Mesothelial cell of epicardium (in vitro differentiated cells): ENCODE data around the gene DNAJC25. TPM values are rescaled to one million over a fixed set of nuclear protein-coding genes. Genes with fewer than 3 reads are reported as not detected.

Experiments
- DNase-seq, 2 experiments: peaks; one replicate each; pipeline ENCODE4 v3.0.0; 2021; ENCODE audit warnings: low spot score in 2 of 2; ENCODE audit not compliant: unreplicated experiment in 2 of 2
- H3K27ac Mint-ChIP-seq: 2 replicates; pipeline ENCODE4 v1.8.0; 2021; ENCODE audit warnings: mixed read lengths
- H3K27me3 Mint-ChIP-seq: 2 replicates; pipeline ENCODE4 v1.8.0; 2021; ENCODE audit warnings: low read depth, mixed read lengths
- H3K36me3 Mint-ChIP-seq: 2 replicates; pipeline ENCODE4 v1.8.0; 2021; ENCODE audit warnings: mixed read lengths
- H3K4me1 Mint-ChIP-seq: 2 replicates; pipeline ENCODE4 v1.8.0; 2021; ENCODE audit warnings: mixed read lengths
- H3K4me3 Mint-ChIP-seq: 2 replicates; pipeline ENCODE4 v1.8.0; 2021; ENCODE audit warnings: mild to moderate bottlenecking, moderate library complexity, mixed read lengths
- H3K9me3 Mint-ChIP-seq: 2 replicates; pipeline ENCODE4 v1.8.0; 2021; ENCODE audit warnings: mixed read lengths
- total RNA-seq: library from RNA; stranded (reverse); gene quantifications from 3 replicates; pipeline ENCODE4 v1.2.1, GENCODE V29; 2021
- TF ChIP-seq, protein P1 (sequence below): fragments of 200-600 bp; sonication (generic); IDR thresholded peaks from one replicate; pipeline ENCODE4 v1.5.0; 2021; ENCODE audit warnings: antibody characterized with exemption; ENCODE audit not compliant: unreplicated experiment

Gene DNAJC25
- total RNA-seq, 1 donor from 2014 or later = 9.9 TPM

GRCh38 chr9:111604054-111604615 is 27.0 kb upstream of the DNAJC25 start:
- Mint-ChIP-seq H3K4me3 (no peak overlapping the region), H3K27ac (no peak overlapping the region), H3K4me1 (peaks cover 3% of the 10 kb centered on the region), H3K27me3 (peaks cover 2% of the 10 kb centered on the region), H3K36me3 (no peaks in the 10 kb centered on the region), H3K9me3 (no peaks in the 10 kb centered on the region)
- TF ChIP-seq, protein P1, sequence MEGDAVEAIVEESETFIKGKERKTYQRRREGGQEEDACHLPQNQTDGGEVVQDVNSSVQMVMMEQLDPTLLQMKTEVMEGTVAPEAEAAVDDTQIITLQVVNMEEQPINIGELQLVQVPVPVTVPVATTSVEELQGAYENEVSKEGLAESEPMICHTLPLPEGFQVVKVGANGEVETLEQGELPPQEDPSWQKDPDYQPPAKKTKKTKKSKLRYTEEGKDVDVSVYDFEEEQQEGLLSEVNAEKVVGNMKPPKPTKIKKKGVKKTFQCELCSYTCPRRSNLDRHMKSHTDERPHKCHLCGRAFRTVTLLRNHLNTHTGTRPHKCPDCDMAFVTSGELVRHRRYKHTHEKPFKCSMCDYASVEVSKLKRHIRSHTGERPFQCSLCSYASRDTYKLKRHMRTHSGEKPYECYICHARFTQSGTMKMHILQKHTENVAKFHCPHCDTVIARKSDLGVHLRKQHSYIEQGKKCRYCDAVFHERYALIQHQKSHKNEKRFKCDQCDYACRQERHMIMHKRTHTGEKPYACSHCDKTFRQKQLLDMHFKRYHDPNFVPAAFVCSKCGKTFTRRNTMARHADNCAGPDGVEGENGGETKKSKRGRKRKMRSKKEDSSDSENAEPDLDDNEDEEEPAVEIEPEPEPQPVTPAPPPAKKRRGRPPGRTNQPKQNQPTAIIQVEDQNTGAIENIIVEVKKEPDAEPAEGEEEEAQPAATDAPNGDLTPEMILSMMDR = no peak
- DNase-seq = no peak

- peaks cover 1% of the 10 kb centered on the region for H3K4me1 Mint-ChIP-seq
- H3K4me3 Mint-ChIP-seq = no peak overlapping the region
- H3K27ac Mint-ChIP-seq = no peak overlapping the region
- no peaks in the 10 kb centered on the region for H3K9me3 Mint-ChIP-seq
- TF ChIP-seq, protein P1 = no peak
- H3K36me3 Mint-ChIP-seq = no peaks in the 10 kb centered on the region
- DNase-seq = no peak
- H3K27me3 Mint-ChIP-seq = peaks cover 2% of the 10 kb centered on the region
Measured at GRCh38 chr9:111605041-111605559, 26.0 kb upstream of the DNAJC25 start.

- H3K9me3 Mint-ChIP-seq = no peaks in the 10 kb centered on the region
- H3K4me1 Mint-ChIP-seq = peaks cover 4% of the 10 kb centered on the region
- TF ChIP-seq, protein P1 = no peak
- no peak overlapping the region for H3K4me3 Mint-ChIP-seq
- no peak overlapping the region for H3K27ac Mint-ChIP-seq
- peaks cover 7% of the 10 kb centered on the region for H3K27me3 Mint-ChIP-seq
- no peaks in the 10 kb centered on the region for H3K36me3 Mint-ChIP-seq
- DNase-seq = no peak
Measured at GRCh38 chr9:111610149-111610548, 21.0 kb upstream of the DNAJC25 start.

DNA sequence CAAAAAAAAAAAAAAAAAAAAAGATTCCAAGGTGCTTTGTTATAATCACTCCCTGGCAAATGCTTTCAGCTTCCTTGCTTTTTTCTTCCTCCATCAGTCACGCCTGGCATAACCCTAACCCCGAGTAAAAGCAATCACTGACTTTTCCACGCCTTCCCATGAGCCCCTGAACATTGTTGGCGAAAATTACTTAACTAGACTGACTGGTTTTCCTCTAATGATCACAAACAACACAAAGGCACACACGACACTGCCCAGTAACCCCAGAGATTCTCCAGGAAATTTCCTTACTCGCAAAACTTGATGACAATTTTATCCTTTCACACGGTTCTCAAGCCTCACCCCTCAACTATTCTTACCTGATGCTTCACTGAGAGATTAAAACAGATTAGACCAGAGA is 20.3 kb upstream of the DNAJC25 start:
- H3K4me1 Mint-ChIP-seq = peaks cover 4% of the 10 kb centered on the region
- no peak for DNase-seq
- H3K27me3 Mint-ChIP-seq = peaks cover 7% of the 10 kb centered on the region
- H3K36me3 Mint-ChIP-seq = no peaks in the 10 kb centered on the region
- no peak overlapping the region for H3K27ac Mint-ChIP-seq
- no peaks in the 10 kb centered on the region for H3K9me3 Mint-ChIP-seq
- no peak overlapping the region for H3K4me3 Mint-ChIP-seq
- TF ChIP-seq, protein P1 = no peak

GRCh38 chr9:111613436-111614040 is 17.6 kb upstream of the DNAJC25 start:
- H3K9me3 Mint-ChIP-seq = no peaks in the 10 kb centered on the region
- H3K27me3 Mint-ChIP-seq = peaks cover 7% of the 10 kb centered on the region
- H3K4me1 Mint-ChIP-seq = peaks cover 4% of the 10 kb centered on the region
- no peaks in the 10 kb centered on the region for H3K36me3 Mint-ChIP-seq
- no peak overlapping the region for H3K27ac Mint-ChIP-seq
- H3K4me3 Mint-ChIP-seq = no peak overlapping the region
- no peak for DNase-seq
- TF ChIP-seq, protein P1 = no peak
